DND-41 (cell line): ENCODE measurements around the gene ERO1A.

Experiments used
- CTCF ChIP-seq: IDR thresholded peaks from 2 replicates; pipeline ENCODE4 v1.5.1; 2012; ENCODE audit warnings: borderline replicate concordance, low read length, moderate library complexity, mild to moderate bottlenecking; ENCODE audit not compliant: poor library complexity, severe bottlenecking; ENCODE audit errors: extremely low read depth
- EZH2 ChIP-seq: IDR thresholded peaks from 3 replicates; pipeline ENCODE4 v1.6.1; 2012; ENCODE audit warnings: borderline replicate concordance, low read depth, mild to moderate bottlenecking, moderate library complexity, low read length, inconsistent platforms; ENCODE audit not compliant: severe bottlenecking

GRCh38 chr14:52729925-52730708 is 34.8 kb upstream of the ERO1A start, which contains the start of gene STYX:
- TF ChIP-seq CTCF (peak; percentile 11), EZH2 (no peak)
